ENCODE measurements around the gene CTTNBP2NL. TPM values are rescaled to one million over a fixed set of nuclear protein-coding genes. Genes with fewer than 3 reads are reported as not detected.

The CTTNBP2NL gene
- total and polyA plus RNA-seq, 10 of the 15 experiments (the other 5 are each of a cell fraction or from before 2014, with no cell fraction given), result 2.1 to 11.3 (median 5.6) TPM

DNA sequence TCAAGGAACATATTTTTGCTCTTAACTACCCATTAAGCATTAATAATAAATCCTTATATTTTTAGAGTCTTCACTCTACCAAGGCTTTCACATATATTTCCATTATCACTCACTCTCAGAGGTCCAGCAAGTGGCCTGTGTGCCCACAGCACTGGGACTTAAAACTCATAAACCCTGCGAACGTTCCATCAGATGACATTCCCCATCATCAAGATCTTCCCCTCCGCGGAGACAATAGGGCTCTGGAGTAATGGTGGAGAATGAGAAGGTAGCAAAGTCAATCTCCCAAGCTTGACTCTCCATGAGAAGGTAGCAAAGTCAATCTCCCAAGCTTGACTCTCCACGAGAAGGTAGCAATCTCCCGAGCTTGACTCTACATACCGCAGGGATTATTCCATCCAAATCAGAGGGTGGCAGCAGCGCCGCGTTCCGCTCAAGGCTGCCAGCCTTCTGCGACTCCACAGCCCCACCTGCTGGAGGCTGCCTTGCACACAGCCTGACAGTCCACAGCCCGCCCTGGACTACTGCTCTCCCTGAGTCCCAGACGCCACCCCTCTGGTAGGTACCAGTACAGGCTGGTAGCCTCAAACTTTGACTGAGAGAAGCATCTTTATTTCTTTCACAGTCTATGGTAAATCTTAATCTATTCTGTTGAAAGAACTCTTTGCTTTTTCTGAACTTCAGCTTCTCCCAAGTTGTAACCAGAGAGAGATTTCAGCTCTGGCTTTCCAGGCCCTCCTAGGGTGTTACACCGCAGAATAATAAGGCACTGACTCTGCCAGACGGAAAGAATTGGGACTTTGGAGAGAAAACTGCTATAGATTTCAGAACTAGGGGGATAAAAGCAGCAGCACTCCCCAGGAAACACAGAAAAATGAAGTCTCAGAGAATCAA, 26.4 kb upstream of the CTTNBP2NL start (continued):
- TF ChIP-seq, protein P1, sequence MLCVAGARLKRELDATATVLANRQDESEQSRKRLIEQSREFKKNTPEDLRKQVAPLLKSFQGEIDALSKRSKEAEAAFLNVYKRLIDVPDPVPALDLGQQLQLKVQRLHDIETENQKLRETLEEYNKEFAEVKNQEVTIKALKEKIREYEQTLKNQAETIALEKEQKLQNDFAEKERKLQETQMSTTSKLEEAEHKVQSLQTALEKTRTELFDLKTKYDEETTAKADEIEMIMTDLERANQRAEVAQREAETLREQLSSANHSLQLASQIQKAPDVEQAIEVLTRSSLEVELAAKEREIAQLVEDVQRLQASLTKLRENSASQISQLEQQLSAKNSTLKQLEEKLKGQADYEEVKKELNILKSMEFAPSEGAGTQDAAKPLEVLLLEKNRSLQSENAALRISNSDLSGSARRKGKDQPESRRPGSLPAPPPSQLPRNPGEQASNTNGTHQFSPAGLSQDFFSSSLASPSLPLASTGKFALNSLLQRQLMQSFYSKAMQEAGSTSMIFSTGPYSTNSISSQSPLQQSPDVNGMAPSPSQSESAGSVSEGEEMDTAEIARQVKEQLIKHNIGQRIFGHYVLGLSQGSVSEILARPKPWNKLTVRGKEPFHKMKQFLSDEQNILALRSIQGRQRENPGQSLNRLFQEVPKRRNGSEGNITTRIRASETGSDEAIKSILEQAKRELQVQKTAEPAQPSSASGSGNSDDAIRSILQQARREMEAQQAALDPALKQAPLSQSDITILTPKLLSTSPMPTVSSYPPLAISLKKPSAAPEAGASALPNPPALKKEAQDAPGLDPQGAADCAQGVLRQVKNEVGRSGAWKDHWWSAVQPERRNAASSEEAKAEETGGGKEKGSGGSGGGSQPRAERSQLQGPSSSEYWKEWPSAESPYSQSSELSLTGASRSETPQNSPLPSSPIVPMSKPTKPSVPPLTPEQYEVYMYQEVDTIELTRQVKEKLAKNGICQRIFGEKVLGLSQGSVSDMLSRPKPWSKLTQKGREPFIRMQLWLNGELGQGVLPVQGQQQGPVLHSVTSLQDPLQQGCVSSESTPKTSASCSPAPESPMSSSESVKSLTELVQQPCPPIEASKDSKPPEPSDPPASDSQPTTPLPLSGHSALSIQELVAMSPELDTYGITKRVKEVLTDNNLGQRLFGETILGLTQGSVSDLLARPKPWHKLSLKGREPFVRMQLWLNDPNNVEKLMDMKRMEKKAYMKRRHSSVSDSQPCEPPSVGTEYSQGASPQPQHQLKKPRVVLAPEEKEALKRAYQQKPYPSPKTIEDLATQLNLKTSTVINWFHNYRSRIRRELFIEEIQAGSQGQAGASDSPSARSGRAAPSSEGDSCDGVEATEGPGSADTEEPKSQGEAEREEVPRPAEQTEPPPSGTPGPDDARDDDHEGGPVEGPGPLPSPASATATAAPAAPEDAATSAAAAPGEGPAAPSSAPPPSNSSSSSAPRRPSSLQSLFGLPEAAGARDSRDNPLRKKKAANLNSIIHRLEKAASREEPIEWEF (IDR thresholded peaks at IDR 0.05; ENCODE audit: insufficient replicate concordance, low read depth, low read length), result no peak
- TF ChIP-seq FOS (IDR thresholded peaks at IDR 0.05; ENCODE audit: borderline replicate concordance, extremely low read depth, insufficient read length) (no peak), JUND (IDR thresholded peaks at IDR 0.05; ENCODE audit: low read depth, low read length) (no peak)
- TF ChIP-seq, protein P2, sequence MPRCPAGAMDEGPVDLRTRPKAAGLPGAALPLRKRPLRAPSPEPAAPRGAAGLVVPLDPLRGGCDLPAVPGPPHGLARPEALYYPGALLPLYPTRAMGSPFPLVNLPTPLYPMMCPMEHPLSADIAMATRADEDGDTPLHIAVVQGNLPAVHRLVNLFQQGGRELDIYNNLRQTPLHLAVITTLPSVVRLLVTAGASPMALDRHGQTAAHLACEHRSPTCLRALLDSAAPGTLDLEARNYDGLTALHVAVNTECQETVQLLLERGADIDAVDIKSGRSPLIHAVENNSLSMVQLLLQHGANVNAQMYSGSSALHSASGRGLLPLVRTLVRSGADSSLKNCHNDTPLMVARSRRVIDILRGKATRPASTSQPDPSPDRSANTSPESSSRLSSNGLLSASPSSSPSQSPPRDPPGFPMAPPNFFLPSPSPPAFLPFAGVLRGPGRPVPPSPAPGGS (IDR thresholded peaks at IDR 0.05; ENCODE audit: borderline replicate concordance, insufficient read depth, low read depth, low read length, poor library complexity, severe bottlenecking), result no peak
